HepG2 (cell line): ENCODE data around the gene ICE1. TPM values are rescaled to one million over a fixed set of nuclear protein-coding genes. Genes with fewer than 3 reads are reported as not detected.

ENCODE experiments used
- ATAC-seq: fragments of 200-7000 bp; cut with Tn5 transposase; 3 replicates; pipeline ENCODE4 v1.9.1; 2020; ENCODE audit warnings: mild to moderate bottlenecking, moderate library complexity
- BruUV-seq: library from RNA; stranded (reverse); fragments of 400-500 nt; replicated peaks from 2 replicates; lab custom pipeline; 2021; lab: Mats Ljungman, UMichigan
- CTCF ChIA-PET: fragments of 300-600 bp; formaldehyde crosslinking; extraction: SDS; loops from one replicate; lab custom pipeline; 2021; ENCODE audit warnings: low total read pairs, inconsistent platforms, low intra/inter-chr PET ratio; lab: Yijun Ruan, JAX
- POLR2A ChIA-PET: fragments of 350-600 bp; sonication (Branson Sonifier 250); formaldehyde crosslinking; loops from one replicate; lab custom pipeline; 2020; ENCODE audit warnings: antibody characterized with exemption, inconsistent platforms; lab: Yijun Ruan, JAX
- DNase-seq: peaks from one replicate; pipeline ENCODE4 v3.0.0-alpha.2; 2015; ENCODE audit warnings: low spot score
- FAIRE-seq: peaks from 3 replicates; lab custom pipeline; 2011; peaks lifted over from hg19 to GRCh38; lab: Jason Lieb, UNC
- H2AFZ ChIP-seq: one replicate; pipeline ENCODE4 v1.6.1; 2011; ENCODE audit warnings: low read length, inconsistent platforms
- H3K27ac ChIP-seq: fragments of 300-600 bp; 3 replicates; pipeline ENCODE4 v1.8.0; 2011; ENCODE audit warnings: mixed run types, mild to moderate bottlenecking, mixed read lengths, low read length, inconsistent platforms; ENCODE audit not compliant: insufficient read depth; ENCODE audit errors: extremely low read length
- H3K27me3 ChIP-seq, 2 experiments: fragments of 200-600 bp in 1 of 2; 2 replicates in 1 of 2; 3 replicates in 1 of 2; pipeline versions ENCODE4 v1.6.0 to v1.8.0; 2011; ENCODE audit warnings: low read length in 2 of 2, mild to moderate bottlenecking in 2 of 2, moderate library complexity in 2 of 2, inconsistent platforms in 1 of 2; ENCODE audit not compliant: insufficient read depth in 2 of 2, control insufficient read depth in 1 of 2
- H3K36me3 ChIP-seq, 2 experiments: fragments of 200-600 bp in 1 of 2; replicated peaks in 1 of 2; 2 replicates in 1 of 2; 3 replicates in 1 of 2; pipeline versions ENCODE4 v1.5.1 to v1.8.0; 2011; ENCODE audit warnings: low read length in 2 of 2, inconsistent platforms in 1 of 2; ENCODE audit not compliant: insufficient read depth in 2 of 2, control insufficient read depth in 1 of 2
- H3K4me1 ChIP-seq: 2 replicates; pipeline ENCODE4 v1.5.1; 2012; ENCODE audit warnings: low read length, inconsistent platforms; ENCODE audit not compliant: insufficient read depth
- H3K4me2 ChIP-seq: 2 replicates; pipeline ENCODE4 v1.6.0; 2011; ENCODE audit warnings: low read depth, low read length, inconsistent platforms
- H3K4me3 ChIP-seq, 3 experiments: fragments of 200-600 bp in 1 of 3; sonication (generic), shearing (Covaris generic) in 1 of 3; replicated peaks in 1 of 3; 2 replicates each; pipeline ENCODE4 v1.5.1; 2011 to 2016; ENCODE audit warnings: low read length in 3 of 3, inconsistent platforms in 2 of 3, low read depth in 2 of 3, mild to moderate bottlenecking in 2 of 3, control low read depth in 1 of 3, mixed read lengths in 1 of 3; ENCODE audit not compliant: insufficient read depth in 1 of 3
- H3K79me2 ChIP-seq: one replicate; pipeline ENCODE4 v1.6.1; 2011; ENCODE audit warnings: low read length, inconsistent platforms; ENCODE audit not compliant: insufficient read depth
- H3K9ac ChIP-seq: 2 replicates; pipeline ENCODE4 v1.6.0; 2011; ENCODE audit warnings: mild to moderate bottlenecking, low read depth, low read length, inconsistent platforms; ENCODE audit not compliant: insufficient read depth
- H3K9me3 ChIP-seq: 2 replicates; pipeline ENCODE4 v1.5.1; 2012; ENCODE audit warnings: mild to moderate bottlenecking, low read length
- H4K20me1 ChIP-seq: 2 replicates; pipeline ENCODE4 v1.6.0; 2011; ENCODE audit warnings: inconsistent platforms, mild to moderate bottlenecking, low read length, moderate library complexity; ENCODE audit not compliant: insufficient read depth
- FOSL1 ChIP-seq: sonication (generic); formaldehyde crosslinking; IDR thresholded peaks from 2 replicates; pipeline ENCODE4 v1.9.0; 2021; ENCODE audit warnings: missing genetic modification reagents, borderline replicate concordance
- GLI4 ChIP-seq: sonication (generic); formaldehyde crosslinking; IDR thresholded peaks from 2 replicates; pipeline ENCODE4 v1.5.1; 2020; ENCODE audit warnings: missing genetic modification reagents, mild to moderate bottlenecking, moderate library complexity, borderline replicate concordance
- NFE2L1 ChIP-seq: sonication (generic); formaldehyde crosslinking; IDR thresholded peaks from 2 replicates; pipeline ENCODE4 v1.4.0; 2020; ENCODE audit warnings: missing genetic modification reagents, mild to moderate bottlenecking, borderline replicate concordance
- THRA ChIP-seq: sonication (generic); formaldehyde crosslinking; IDR thresholded peaks from 2 replicates; pipeline ENCODE4 v1.4.0; 2020; ENCODE audit warnings: missing genetic modification reagents, borderline replicate concordance
- ZBTB44 ChIP-seq: sonication (generic); formaldehyde crosslinking; IDR thresholded peaks from 2 replicates; pipeline ENCODE4 v1.4.0; 2020; ENCODE audit warnings: missing genetic modification reagents
- ZNF772 ChIP-seq: sonication (generic); formaldehyde crosslinking; IDR thresholded peaks from 2 replicates; pipeline ENCODE4 v1.5.0; 2020; ENCODE audit warnings: mild to moderate bottlenecking, missing genetic modification reagents
- ZSCAN21 ChIP-seq: sonication (generic); formaldehyde crosslinking; IDR thresholded peaks from 2 replicates; pipeline ENCODE4 v1.8.0; 2022; ENCODE audit warnings: mild to moderate bottlenecking, missing genetic modification reagents, moderate library complexity, borderline replicate concordance
- ZSCAN9 ChIP-seq: IDR thresholded peaks from 2 replicates; pipeline ENCODE4 v1.6.1; 2016; ENCODE audit warnings: borderline replicate concordance
- WGBS: methylation state at CpG from one replicate; pipeline ENCODE4 v1.1.6; 2017; ENCODE audit warnings: low lambda C conversion rate; 5-methylcytosine and 5-hydroxymethylcytosine counted together
- in situ Hi-C: cut with HindIII; loops from 2 replicates; pipeline ENCODE4 v1.10.0; 2017; ENCODE audit warnings: low pct_unique_long_range_greater_than_20kb; ENCODE audit not compliant: extremely low pct_ligation_motif_present
- intact Hi-C: fragments of 100-400 bp; cut with micrococcal nuclease; formaldehyde crosslinking; loops from one replicate; pipeline ENCODE4 v1.10.0; 2022; ENCODE audit not compliant: unreplicated experiment
- polyA plus RNA-seq, 8 experiments: library from polyadenylated mRNA; depleted of rRNA in 3 of 8; stranded (reverse) in 7 of 8; unstranded in 1 of 8; fragments of >200 nt; fragmentation: Illumina TruSeq in 4 of 8; extraction: Trizol in 4 of 8; gene quantifications; 2 replicates each; pipeline versions ENCODE4 v1.2.1 to v1.2.3, GENCODE V29; 2011 to 2016; ENCODE audit warnings: low read depth in 4 of 8, missing spikeins in 1 of 8, mixed read lengths in 1 of 8; ENCODE audit not compliant: insufficient read depth in 1 of 8
- total RNA-seq, 5 experiments: library from RNA; depleted of rRNA; stranded (reverse); fragments of >200 nt; fragmentation: Illumina TruSeq; extraction: Trizol; gene quantifications; 2 replicates each; pipeline ENCODE4 v1.2.3, GENCODE V29; 2016; ENCODE audit warnings: low read depth in 1 of 5
- TF ChIP-seq, protein P1 (sequence below): sonication (generic); formaldehyde crosslinking; conservative IDR thresholded peaks from 2 replicates; pipeline ENCODE4 v1.8.1; 2023; ENCODE audit warnings: missing genetic modification reagents
- TF ChIP-seq, protein P2 (sequence below): sonication (generic); formaldehyde crosslinking; IDR thresholded peaks from 2 replicates; pipeline ENCODE4 v1.5.1; 2020; ENCODE audit warnings: mild to moderate bottlenecking, missing genetic modification reagents, moderate library complexity
- TF ChIP-seq, protein P3 (sequence below): sonication (generic); formaldehyde crosslinking; IDR thresholded peaks from 2 replicates; pipeline ENCODE4 v1.8.0; 2022; ENCODE audit warnings: missing genetic modification reagents, mild to moderate bottlenecking, moderate library complexity, borderline replicate concordance

ICE1 gene
- total and polyA plus RNA-seq, 2 of the 13 experiments (the other 11 are each of a cell fraction or from before 2014, with no cell fraction given): 9.1 to 27.6 TPM

GRCh38 chr5:5380298-5380697, 42.2 kb upstream of the ICE1 start:
- TF ChIP-seq, protein P1, sequence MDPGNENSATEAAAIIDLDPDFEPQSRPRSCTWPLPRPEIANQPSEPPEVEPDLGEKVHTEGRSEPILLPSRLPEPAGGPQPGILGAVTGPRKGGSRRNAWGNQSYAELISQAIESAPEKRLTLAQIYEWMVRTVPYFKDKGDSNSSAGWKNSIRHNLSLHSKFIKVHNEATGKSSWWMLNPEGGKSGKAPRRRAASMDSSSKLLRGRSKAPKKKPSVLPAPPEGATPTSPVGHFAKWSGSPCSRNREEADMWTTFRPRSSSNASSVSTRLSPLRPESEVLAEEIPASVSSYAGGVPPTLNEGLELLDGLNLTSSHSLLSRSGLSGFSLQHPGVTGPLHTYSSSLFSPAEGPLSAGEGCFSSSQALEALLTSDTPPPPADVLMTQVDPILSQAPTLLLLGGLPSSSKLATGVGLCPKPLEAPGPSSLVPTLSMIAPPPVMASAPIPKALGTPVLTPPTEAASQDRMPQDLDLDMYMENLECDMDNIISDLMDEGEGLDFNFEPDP (CRISPR knock-in tag): no peak
- TF ChIP-seq FOSL1 (CRISPR knock-in tag) (no peak), ZBTB44 (no peak), ZSCAN21 (no peak), ZNF772 (CRISPR knock-in tag) (no peak), NFE2L1 (CRISPR knock-in tag) (no peak), GLI4 (CRISPR knock-in tag) (no peak), ZSCAN9 (CRISPR knock-in tag) (no peak), THRA (CRISPR knock-in tag) (no peak)
- TF ChIP-seq, protein P2, sequence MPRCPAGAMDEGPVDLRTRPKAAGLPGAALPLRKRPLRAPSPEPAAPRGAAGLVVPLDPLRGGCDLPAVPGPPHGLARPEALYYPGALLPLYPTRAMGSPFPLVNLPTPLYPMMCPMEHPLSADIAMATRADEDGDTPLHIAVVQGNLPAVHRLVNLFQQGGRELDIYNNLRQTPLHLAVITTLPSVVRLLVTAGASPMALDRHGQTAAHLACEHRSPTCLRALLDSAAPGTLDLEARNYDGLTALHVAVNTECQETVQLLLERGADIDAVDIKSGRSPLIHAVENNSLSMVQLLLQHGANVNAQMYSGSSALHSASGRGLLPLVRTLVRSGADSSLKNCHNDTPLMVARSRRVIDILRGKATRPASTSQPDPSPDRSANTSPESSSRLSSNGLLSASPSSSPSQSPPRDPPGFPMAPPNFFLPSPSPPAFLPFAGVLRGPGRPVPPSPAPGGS: no peak
- TF ChIP-seq, protein P3, sequence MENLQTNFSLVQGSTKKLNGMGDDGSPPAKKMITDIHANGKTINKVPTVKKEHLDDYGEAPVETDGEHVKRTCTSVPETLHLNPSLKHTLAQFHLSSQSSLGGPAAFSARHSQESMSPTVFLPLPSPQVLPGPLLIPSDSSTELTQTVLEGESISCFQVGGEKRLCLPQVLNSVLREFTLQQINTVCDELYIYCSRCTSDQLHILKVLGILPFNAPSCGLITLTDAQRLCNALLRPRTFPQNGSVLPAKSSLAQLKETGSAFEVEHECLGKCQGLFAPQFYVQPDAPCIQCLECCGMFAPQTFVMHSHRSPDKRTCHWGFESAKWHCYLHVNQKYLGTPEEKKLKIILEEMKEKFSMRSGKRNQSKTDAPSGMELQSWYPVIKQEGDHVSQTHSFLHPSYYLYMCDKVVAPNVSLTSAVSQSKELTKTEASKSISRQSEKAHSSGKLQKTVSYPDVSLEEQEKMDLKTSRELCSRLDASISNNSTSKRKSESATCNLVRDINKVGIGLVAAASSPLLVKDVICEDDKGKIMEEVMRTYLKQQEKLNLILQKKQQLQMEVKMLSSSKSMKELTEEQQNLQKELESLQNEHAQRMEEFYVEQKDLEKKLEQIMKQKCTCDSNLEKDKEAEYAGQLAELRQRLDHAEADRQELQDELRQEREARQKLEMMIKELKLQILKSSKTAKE (CRISPR knock-in tag): no peak
- POLR2A ChIA-PET: no interaction called here
- intact Hi-C loops: no loop called here
- H3K4me3 ChIP-seq: no peak overlapping the region
- H3K4me2 ChIP-seq: no peak overlapping the region
- DNase-seq (no peak), FAIRE-seq (no peak), ATAC-seq (no peak)
- H3K9me3 ChIP-seq: 0 out of 2 replicates have a peak, but pooled peaks cover 4% of the 10 kb centered on the region
- no peak overlapping the region for H2AFZ ChIP-seq
- H3K9ac ChIP-seq: no peak overlapping the region
- H3K79me2 ChIP-seq: no peaks in the 10 kb centered on the region
- CTCF ChIA-PET: no interaction called here
- H3K27me3 ChIP-seq: no peaks in the 10 kb centered on the region
- H3K4me1 ChIP-seq: 0 out of 2 replicates have a peak, but pooled peaks cover 12% of the 10 kb centered on the region
- no peaks in the 10 kb centered on the region for H4K20me1 ChIP-seq
- no TSS peak for BruUV-seq
- H3K27ac ChIP-seq: no peak overlapping the region
- 63% methylated on average over 6 of the region's 6 CpGs for WGBS
- H3K36me3 ChIP-seq: no peaks in the 10 kb centered on the region
- in situ Hi-C loops: no loop called here
